OCI-LY3 (cell line): ENCODE measurements around the gene CIITA.

Source experiments
- H2AFZ ChIP-seq: fragments of 200-600, 300-600 bp; shearing (Covaris generic); 2 replicates; pipeline ENCODE4 v1.6.0; 2014; ENCODE audit warnings: antibody characterized with exemption, low read depth, low read length
- H3K27ac ChIP-seq: fragments of 200-600, 300-600 bp; sonication (generic); 2 replicates; pipeline ENCODE4 v1.5.1; 2014; ENCODE audit warnings: mild to moderate bottlenecking, low read length, moderate library complexity, mixed read lengths
- H3K27me3 ChIP-seq: fragments of 200-600, 300-600 bp; sonication (generic); 2 replicates; pipeline ENCODE4 v1.6.1; 2014; ENCODE audit warnings: low read depth, low read length, mixed read lengths
- H3K36me3 ChIP-seq: fragments of 200-600, 300-600 bp; sonication (generic); replicated peaks from 2 replicates; pipeline ENCODE3; 2014; ENCODE audit warnings: low read depth, low read length, mixed read lengths
- H3K4me1 ChIP-seq: fragments of 300-600, 200-600 bp; sonication (generic); 2 replicates; pipeline ENCODE4 v1.6.1; 2014; ENCODE audit warnings: low read length, mixed read lengths
- H3K4me2 ChIP-seq: fragments of 200-600, 300-600 bp; sonication (generic); 2 replicates; pipeline ENCODE4 v1.6.1; 2014; ENCODE audit warnings: low read length, mixed read lengths
- H3K4me3 ChIP-seq: fragments of 300-600, 200-600 bp; sonication (generic); 2 replicates; pipeline ENCODE4 v1.5.1; 2014; ENCODE audit warnings: antibody characterized with exemption, mild to moderate bottlenecking, low read length, moderate library complexity
- H3K79me2 ChIP-seq: fragments of 300-600, 200-600 bp; shearing (Covaris generic); 2 replicates; pipeline ENCODE4 v1.6.1; 2014; ENCODE audit warnings: mild to moderate bottlenecking, low read length, mixed read lengths
- H3K9ac ChIP-seq: fragments of 300-600, 200-600 bp; shearing (Covaris generic); 2 replicates; pipeline ENCODE4 v1.6.0; 2014; ENCODE audit warnings: mild to moderate bottlenecking, low read length, moderate library complexity
- H3K9me3 ChIP-seq: fragments of 200-600, 300-600 bp; shearing (Covaris generic); 2 replicates; pipeline ENCODE4 v1.6.1; 2014; ENCODE audit warnings: low read length, mixed read lengths; ENCODE audit not compliant: insufficient read depth
- H4K20me1 ChIP-seq: fragments of 200-600, 300-600 bp; sonication (generic); 2 replicates; pipeline ENCODE4 v1.6.1; 2016; ENCODE audit warnings: low read length, mixed read lengths; ENCODE audit not compliant: insufficient read depth
- CTCF ChIP-seq: fragments of 200-600, 300-600 bp; sonication (generic); IDR thresholded peaks from 2 replicates; pipeline ENCODE4 v1.5.1; 2014; ENCODE audit warnings: antibody characterized with exemption, low read length, low read depth
- EZH2phosphoT487 ChIP-seq: fragments of 200-600 bp; shearing (Covaris generic); IDR thresholded peaks from 2 replicates; pipeline ENCODE4 v1.6.1; 2018; ENCODE audit warnings: antibody characterized with exemption, mixed run types, low read depth

CIITA gene

GRCh38 chr16:10856042-10856441 lies 21.0 kb upstream of the CIITA start:
- no peaks in the 10 kb centered on the region for H3K79me2 ChIP-seq
- H3K4me1 ChIP-seq, result peaks cover 21% of the 10 kb centered on the region
- H3K27ac ChIP-seq, result no peak overlapping the region
- no peaks in the 10 kb centered on the region for H3K27me3 ChIP-seq
- no peak overlapping the region for H3K4me3 ChIP-seq
- H3K9ac ChIP-seq, result no peak overlapping the region
- TF ChIP-seq EZH2phosphoT487 (no peak), CTCF (no peak)
- no peak overlapping the region for H3K4me2 ChIP-seq
- H4K20me1 ChIP-seq, result no peaks in the 10 kb centered on the region
- H2AFZ ChIP-seq, result no peak overlapping the region
- H3K36me3 ChIP-seq, result no peaks in the 10 kb centered on the region
- no peaks in the 10 kb centered on the region for H3K9me3 ChIP-seq

DNA sequence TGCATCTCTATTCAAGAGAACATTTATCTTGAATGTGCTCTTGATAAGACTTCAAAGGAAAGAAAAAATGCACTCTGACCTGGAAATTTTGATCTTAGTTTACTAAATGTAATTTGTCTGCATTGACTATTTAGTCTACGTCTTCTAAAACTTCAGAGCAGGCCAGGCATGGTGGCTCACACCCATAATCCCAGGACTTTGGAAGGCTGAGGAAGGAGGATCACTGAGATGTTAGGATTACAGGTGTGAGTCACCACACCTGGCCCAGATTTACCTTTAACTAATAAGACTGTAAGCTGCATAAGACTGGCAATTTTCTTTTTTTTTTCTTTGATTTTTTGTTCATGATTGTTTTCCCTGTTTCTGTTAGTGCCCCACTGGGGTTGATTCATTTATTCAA lies 18.8 kb upstream of the CIITA start:
- Histone ChIP-seq H3K36me3 (no peaks in the 10 kb centered on the region), H3K79me2 (no peaks in the 10 kb centered on the region), H2AFZ (no peak overlapping the region), H3K27me3 (0 out of 2 replicates have a peak, but pooled peaks cover 7% of the 10 kb centered on the region), H3K27ac (no peak overlapping the region), H3K4me3 (no peak overlapping the region), H4K20me1 (no peaks in the 10 kb centered on the region), H3K9ac (no peak overlapping the region), H3K9me3 (no peaks in the 10 kb centered on the region), H3K4me1 (peaks cover 14% of the 10 kb centered on the region), H3K4me2 (no peak overlapping the region)
- TF ChIP-seq EZH2phosphoT487 (no peak), CTCF (no peak)

DNA sequence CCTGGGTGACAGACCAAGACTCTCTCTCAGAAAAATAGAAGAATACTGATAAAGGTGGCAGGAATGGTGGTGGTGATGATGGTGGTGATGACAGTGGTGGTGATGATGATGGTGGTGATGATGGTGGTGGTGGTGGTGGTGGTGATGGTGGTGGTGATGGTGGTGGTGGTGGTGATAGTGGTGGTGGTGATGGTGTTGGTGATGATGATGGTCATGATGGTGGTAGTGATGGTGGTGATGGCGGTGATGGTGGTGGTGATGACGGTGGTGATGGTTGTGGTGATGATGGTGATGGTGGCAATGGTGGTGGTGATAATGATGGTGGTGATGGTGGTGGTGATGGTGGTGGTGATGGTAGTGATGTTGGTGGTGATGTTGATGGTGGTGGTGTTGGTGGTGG lies 18.0 kb upstream of the CIITA start:
- TF ChIP-seq EZH2phosphoT487, result no peak
- TF ChIP-seq CTCF, result no peak
- Histone ChIP-seq H4K20me1 (no peaks in the 10 kb centered on the region), H2AFZ (no peak overlapping the region), H3K4me3 (no peak overlapping the region), H3K9me3 (no peaks in the 10 kb centered on the region), H3K4me1 (peaks cover 14% of the 10 kb centered on the region), H3K9ac (no peak overlapping the region), H3K27ac (no peak overlapping the region), H3K79me2 (no peaks in the 10 kb centered on the region), H3K36me3 (no peaks in the 10 kb centered on the region), H3K4me2 (no peak overlapping the region), H3K27me3 (0 out of 2 replicates have a peak, but pooled peaks cover 7% of the 10 kb centered on the region)

DNA sequence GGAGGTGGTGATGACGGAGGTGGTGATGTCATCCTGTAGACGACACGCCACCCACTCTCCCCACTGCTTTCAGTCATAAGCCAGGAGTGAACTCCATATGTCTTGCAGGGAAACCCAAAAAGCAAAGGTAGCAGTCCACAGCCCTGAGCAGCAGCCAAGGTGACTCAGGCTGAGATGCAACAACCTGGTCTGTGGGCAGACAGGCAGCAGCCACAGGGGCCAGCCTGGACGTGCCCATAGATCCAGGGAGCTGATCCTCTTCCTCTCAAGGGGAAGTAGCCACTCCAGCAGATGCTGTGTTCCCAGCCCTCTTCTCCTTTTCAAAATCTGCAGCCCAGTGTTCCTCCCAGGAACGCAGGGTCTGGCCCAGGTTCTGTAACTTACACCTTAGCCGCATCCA lies 17.3 kb upstream of the CIITA start:
- no peak overlapping the region for H2AFZ ChIP-seq
- peaks cover 16% of the 10 kb centered on the region for H3K4me1 ChIP-seq
- H3K4me3 ChIP-seq, result no peak overlapping the region
- TF ChIP-seq EZH2phosphoT487, result no peak
- no peak for TF ChIP-seq CTCF
- H3K36me3 ChIP-seq, result no peaks in the 10 kb centered on the region
- no peak overlapping the region for H3K4me2 ChIP-seq
- H3K9ac ChIP-seq, result no peak overlapping the region
- no peak overlapping the region for H3K27ac ChIP-seq
- no peaks in the 10 kb centered on the region for H3K79me2 ChIP-seq
- H4K20me1 ChIP-seq, result no peaks in the 10 kb centered on the region
- no peaks in the 10 kb centered on the region for H3K9me3 ChIP-seq
- 0 out of 2 replicates have a peak, but pooled peaks cover 7% of the 10 kb centered on the region for H3K27me3 ChIP-seq
